ENCODE results near the gene TMOD1.

Gene TMOD1

DNA sequence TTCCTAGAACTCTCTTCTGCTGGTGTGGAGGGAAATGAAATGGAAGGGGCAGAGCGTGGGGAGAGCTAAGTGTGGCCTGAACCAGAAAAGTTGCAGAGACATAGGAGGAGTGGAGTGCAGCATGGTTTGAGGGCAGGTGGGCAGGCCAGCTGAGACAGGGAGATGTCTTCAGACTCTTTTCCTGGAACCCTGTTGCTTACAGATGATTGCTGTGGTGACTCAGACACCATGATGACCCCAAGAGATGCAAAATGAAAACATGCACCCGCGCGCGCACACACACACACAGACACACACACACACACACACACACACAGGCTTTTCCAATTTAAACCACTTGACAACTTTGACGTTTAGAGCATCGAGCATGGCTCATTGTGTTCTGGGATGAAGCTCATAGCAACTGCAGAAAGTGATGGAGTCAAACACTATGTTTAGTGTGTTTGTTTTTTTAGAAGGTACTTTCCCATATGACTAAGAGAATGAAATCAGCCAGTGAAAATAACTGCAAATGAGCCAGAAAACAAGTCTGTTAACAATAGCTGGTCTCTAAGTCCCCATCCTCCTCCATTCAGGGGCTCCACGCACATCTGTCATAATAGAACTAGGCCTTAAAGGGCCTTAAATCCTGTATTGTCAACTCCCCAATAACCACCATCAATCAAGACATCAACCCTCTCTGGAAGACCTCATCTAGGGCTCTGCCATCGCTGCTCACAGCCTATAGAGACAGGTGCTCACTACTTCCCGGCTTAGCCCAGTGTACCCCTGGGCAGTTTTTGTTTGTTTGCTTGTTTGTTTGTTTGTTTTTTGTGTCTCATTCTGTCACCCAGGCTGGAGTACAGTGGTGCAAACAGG lies 9.6 kb downstream of the TMOD1 start:
- no peaks in the 10 kb centered on the region for H3K79me2 ChIP-seq (ENCODE audit: insufficient read depth, low read length)
- H3K36me3 ChIP-seq (ENCODE audit: insufficient read depth, low read length) = no peaks in the 10 kb centered on the region
- TF ChIP-seq, protein P1, sequence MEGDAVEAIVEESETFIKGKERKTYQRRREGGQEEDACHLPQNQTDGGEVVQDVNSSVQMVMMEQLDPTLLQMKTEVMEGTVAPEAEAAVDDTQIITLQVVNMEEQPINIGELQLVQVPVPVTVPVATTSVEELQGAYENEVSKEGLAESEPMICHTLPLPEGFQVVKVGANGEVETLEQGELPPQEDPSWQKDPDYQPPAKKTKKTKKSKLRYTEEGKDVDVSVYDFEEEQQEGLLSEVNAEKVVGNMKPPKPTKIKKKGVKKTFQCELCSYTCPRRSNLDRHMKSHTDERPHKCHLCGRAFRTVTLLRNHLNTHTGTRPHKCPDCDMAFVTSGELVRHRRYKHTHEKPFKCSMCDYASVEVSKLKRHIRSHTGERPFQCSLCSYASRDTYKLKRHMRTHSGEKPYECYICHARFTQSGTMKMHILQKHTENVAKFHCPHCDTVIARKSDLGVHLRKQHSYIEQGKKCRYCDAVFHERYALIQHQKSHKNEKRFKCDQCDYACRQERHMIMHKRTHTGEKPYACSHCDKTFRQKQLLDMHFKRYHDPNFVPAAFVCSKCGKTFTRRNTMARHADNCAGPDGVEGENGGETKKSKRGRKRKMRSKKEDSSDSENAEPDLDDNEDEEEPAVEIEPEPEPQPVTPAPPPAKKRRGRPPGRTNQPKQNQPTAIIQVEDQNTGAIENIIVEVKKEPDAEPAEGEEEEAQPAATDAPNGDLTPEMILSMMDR (IDR thresholded peaks at IDR 0.05; ENCODE audit: low read length) = no peak
- TF ChIP-seq EZH2 (IDR thresholded peaks at IDR 0.05; ENCODE audit: borderline replicate concordance, low read length) = no peak
- H2AFZ ChIP-seq (ENCODE audit: low read length) = no peak overlapping the region
- H3K27ac ChIP-seq (ENCODE audit: low read depth, low read length, poor library complexity, severe bottlenecking) = no peak overlapping the region
- H3K4me3 ChIP-seq (ENCODE audit: low read depth, low read length, poor library complexity, severe bottlenecking) = no peak overlapping the region
- H3K9me2 ChIP-seq (ENCODE audit: low read depth, low read length) = no peaks in the 10 kb centered on the region
- no peaks in the 10 kb centered on the region for H3K9me3 ChIP-seq (ENCODE audit: low read length)
- H3K4me2 ChIP-seq (ENCODE audit: low read length) = no peak overlapping the region
- H3K27me3 ChIP-seq (ENCODE audit: insufficient read depth, low read length) = no peaks in the 10 kb centered on the region
- H3F3A ChIP-seq (ENCODE audit: insufficient read depth, low read length) = no peaks in the 10 kb centered on the region
- no peaks in the 10 kb centered on the region for H4K20me1 ChIP-seq (ENCODE audit: insufficient read depth, low read length)
- no peaks in the 10 kb centered on the region for H3K4me1 ChIP-seq (ENCODE audit: insufficient read depth, low read length, severe bottlenecking)
- no peak overlapping the region for H3K9ac ChIP-seq (ENCODE audit: low read length)

DNA sequence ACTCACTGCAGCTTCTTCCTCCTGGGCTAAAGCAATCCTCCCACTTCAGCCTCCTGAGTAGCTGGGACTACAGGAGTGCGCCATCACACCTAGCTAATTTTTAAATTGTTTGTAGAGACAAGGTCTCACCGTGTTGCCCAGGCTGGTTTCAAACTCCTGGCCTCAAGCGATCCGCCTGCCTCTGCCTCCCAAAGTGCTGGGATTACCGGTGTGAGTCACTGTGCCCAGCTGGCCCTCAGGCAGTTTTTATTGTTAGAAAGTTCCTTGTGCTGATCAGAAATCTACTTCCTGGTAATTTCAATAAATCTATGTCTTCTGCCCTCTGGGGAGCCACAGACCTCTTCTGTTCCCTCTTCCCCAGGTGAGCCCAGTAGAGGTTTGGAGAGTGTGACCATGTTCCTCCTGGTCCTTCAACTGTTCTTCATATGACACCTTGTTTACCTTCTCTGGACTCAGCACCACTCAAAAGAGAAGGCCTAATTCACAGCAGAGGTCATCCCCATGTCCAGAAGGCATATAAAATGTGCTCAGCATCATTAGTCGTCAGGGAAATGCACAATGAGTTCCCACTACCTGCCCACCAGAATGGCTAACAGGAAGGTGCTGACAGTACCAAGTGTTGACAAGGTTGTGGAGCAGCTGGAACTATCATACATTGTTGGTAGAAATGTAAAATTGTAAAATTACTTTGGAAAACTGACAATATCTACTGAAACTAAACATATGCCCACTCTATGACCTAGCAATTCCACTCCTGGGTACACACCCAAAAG lies 10.4 kb downstream of the TMOD1 start:
- Histone ChIP-seq H3K79me2 (ENCODE audit: insufficient read depth, low read length) (no peaks in the 10 kb centered on the region), H3K36me3 (ENCODE audit: insufficient read depth, low read length) (no peaks in the 10 kb centered on the region), H3K9ac (ENCODE audit: low read length) (no peak overlapping the region), H4K20me1 (ENCODE audit: insufficient read depth, low read length) (no peaks in the 10 kb centered on the region), H3K27ac (ENCODE audit: low read depth, low read length, poor library complexity, severe bottlenecking) (no peak overlapping the region), H3K4me2 (ENCODE audit: low read length) (no peak overlapping the region), H3K4me3 (ENCODE audit: low read depth, low read length, poor library complexity, severe bottlenecking) (no peak overlapping the region), H3K9me2 (ENCODE audit: low read depth, low read length) (no peaks in the 10 kb centered on the region), H3F3A (ENCODE audit: insufficient read depth, low read length) (no peaks in the 10 kb centered on the region), H3K9me3 (ENCODE audit: low read length) (no peaks in the 10 kb centered on the region), H3K27me3 (ENCODE audit: insufficient read depth, low read length) (no peaks in the 10 kb centered on the region), H3K4me1 (ENCODE audit: insufficient read depth, low read length, severe bottlenecking) (no peaks in the 10 kb centered on the region), H2AFZ (ENCODE audit: low read length) (no peak overlapping the region)
- TF ChIP-seq, protein P1 (IDR thresholded peaks at IDR 0.05; ENCODE audit: low read length) = no peak
- no peak for TF ChIP-seq EZH2 (IDR thresholded peaks at IDR 0.05; ENCODE audit: borderline replicate concordance, low read length)

DNA sequence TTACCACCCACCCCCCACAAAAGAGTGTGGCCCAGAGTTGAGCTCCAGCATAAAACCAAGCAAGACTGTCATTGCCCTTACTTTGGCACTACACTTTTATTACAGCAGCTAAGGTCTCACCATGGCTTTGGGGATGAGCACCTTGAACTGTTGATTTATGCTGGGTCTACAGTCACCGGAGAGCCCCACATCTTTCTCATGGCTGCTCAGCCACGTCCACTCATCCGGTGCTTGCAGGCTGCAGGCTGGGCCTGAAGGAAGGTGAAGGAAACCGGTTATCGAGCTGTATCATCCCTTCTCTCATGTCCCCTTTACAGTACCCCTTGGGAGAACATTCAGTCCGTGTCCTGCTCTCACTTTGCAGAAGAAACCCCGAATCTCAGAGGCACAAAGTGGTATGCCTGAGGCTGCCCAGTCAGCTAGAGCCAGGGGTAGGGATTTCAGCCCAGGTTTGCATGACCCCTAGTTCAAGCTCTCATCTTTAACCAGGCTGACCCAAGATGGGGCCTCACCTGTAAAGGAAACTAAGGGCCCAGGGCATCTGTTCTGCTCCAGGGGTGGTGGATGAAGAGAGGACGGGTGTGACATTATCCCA lies 11.6 kb downstream of the TMOD1 start:
- H3K9me2 ChIP-seq (ENCODE audit: low read depth, low read length) = no peaks in the 10 kb centered on the region
- H3K27me3 ChIP-seq (ENCODE audit: insufficient read depth, low read length) = no peaks in the 10 kb centered on the region
- no peaks in the 10 kb centered on the region for H3F3A ChIP-seq (ENCODE audit: insufficient read depth, low read length)
- no peak overlapping the region for H3K4me2 ChIP-seq (ENCODE audit: low read length)
- H3K27ac ChIP-seq (ENCODE audit: low read depth, low read length, poor library complexity, severe bottlenecking) = no peak overlapping the region
- no peak for TF ChIP-seq EZH2 (IDR thresholded peaks at IDR 0.05; ENCODE audit: borderline replicate concordance, low read length)
- TF ChIP-seq, protein P1 (IDR thresholded peaks at IDR 0.05; ENCODE audit: low read length) = no peak
- no peak overlapping the region for H2AFZ ChIP-seq (ENCODE audit: low read length)
- H3K9ac ChIP-seq (ENCODE audit: low read length) = no peak overlapping the region
- no peaks in the 10 kb centered on the region for H3K79me2 ChIP-seq (ENCODE audit: insufficient read depth, low read length)
- no peaks in the 10 kb centered on the region for H4K20me1 ChIP-seq (ENCODE audit: insufficient read depth, low read length)
- no peaks in the 10 kb centered on the region for H3K9me3 ChIP-seq (ENCODE audit: low read length)
- no peak overlapping the region for H3K4me3 ChIP-seq (ENCODE audit: low read depth, low read length, poor library complexity, severe bottlenecking)
- no peaks in the 10 kb centered on the region for H3K4me1 ChIP-seq (ENCODE audit: insufficient read depth, low read length, severe bottlenecking)
- H3K36me3 ChIP-seq (ENCODE audit: insufficient read depth, low read length) = no peaks in the 10 kb centered on the region
